HFF-Myc (cell line): ENCODE measurements around the gene ZDHHC22.

ENCODE experiments used
- DNase-seq: peaks from one replicate; pipeline ENCODE4 v3.0.0-alpha.2; 2011; ENCODE audit warnings: low read depth; ENCODE audit errors: extremely low read depth
- H3K4me3 ChIP-seq: replicated peaks from 2 replicates; pipeline ENCODE4 v1.5.1; 2011; ENCODE audit warnings: low read depth, mild to moderate bottlenecking, control low read depth, low read length
- TF ChIP-seq, protein P1 (sequence below): IDR thresholded peaks from 2 replicates; pipeline ENCODE4 v1.5.1; 2012; ENCODE audit warnings: mild to moderate bottlenecking, low read depth, low read length, control low read depth; ENCODE audit errors: missing control alignments

Gene ZDHHC22

GRCh38 chr14:77088645-77089044 is 52.9 kb downstream of the ZDHHC22 start:
- TF ChIP-seq, protein P1, sequence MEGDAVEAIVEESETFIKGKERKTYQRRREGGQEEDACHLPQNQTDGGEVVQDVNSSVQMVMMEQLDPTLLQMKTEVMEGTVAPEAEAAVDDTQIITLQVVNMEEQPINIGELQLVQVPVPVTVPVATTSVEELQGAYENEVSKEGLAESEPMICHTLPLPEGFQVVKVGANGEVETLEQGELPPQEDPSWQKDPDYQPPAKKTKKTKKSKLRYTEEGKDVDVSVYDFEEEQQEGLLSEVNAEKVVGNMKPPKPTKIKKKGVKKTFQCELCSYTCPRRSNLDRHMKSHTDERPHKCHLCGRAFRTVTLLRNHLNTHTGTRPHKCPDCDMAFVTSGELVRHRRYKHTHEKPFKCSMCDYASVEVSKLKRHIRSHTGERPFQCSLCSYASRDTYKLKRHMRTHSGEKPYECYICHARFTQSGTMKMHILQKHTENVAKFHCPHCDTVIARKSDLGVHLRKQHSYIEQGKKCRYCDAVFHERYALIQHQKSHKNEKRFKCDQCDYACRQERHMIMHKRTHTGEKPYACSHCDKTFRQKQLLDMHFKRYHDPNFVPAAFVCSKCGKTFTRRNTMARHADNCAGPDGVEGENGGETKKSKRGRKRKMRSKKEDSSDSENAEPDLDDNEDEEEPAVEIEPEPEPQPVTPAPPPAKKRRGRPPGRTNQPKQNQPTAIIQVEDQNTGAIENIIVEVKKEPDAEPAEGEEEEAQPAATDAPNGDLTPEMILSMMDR = no peak
- no peak for DNase-seq
- no peak overlapping the region for H3K4me3 ChIP-seq

DNA sequence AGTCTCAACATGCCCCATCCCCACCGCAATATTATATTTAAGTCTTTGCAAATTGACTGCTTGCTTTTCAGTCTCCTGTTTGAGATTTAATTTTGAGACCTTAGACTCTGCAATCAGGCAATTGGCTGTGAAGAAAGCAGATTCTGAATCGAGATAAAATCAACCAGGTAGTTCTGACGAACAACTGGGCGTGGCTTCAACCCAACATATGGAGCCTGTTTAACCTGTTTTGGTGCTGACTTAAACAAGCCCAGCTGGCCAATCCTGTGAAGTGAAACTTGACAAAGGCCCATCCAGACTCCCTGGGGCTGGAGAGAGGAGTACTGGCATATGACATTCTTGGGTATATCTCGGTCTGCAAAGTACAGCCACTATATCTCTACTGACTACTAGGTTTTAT is 53.4 kb downstream of the ZDHHC22 start:
- TF ChIP-seq, protein P1 = no peak
- H3K4me3 ChIP-seq = no peak overlapping the region
- no peak for DNase-seq

GRCh38 chr14:77087631-77088030 is 54.0 kb downstream of the ZDHHC22 start:
- no peak overlapping the region for H3K4me3 ChIP-seq
- TF ChIP-seq, protein P1 = no peak
- DNase-seq = no peak

- TF ChIP-seq, protein P1 = no peak
- H3K4me3 ChIP-seq = no peak overlapping the region
- no peak for DNase-seq
Observed at GRCh38 chr14:77086951-77087350, 54.6 kb downstream of the ZDHHC22 start.

DNA sequence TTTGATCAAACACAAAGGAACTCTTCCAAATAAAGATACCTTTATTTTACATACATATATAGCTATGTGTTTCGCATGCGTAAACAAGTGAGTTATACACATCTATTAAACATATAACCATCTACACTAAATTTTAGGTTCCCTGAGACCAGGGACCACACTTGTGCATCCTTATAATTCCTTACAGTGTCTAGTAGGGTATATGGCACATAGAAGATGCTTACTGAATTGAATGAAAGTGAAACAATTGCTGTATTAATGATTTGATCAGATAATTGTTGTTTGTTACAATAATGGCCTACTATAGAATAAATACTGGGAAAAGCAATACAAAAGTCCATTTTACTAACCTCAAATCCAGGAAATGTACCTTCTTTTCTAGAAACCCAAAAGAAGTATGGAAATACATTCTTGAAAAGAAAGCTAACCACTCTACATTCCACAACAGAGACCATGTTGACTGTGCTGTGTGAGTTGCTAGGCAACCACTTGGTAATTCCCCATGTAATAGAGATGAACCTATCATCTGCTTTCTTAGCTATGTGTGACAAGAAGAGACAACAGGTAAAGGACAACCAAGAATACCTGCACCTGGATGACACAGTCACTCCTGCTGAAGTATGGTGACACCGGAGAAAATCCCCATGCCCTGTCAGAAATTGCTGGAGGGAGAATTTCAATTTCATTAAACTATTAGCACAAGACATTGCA is 55.4 kb downstream of the ZDHHC22 start:
- no peak for DNase-seq
- TF ChIP-seq, protein P1 = no peak
- H3K4me3 ChIP-seq = no peak overlapping the region

DNA sequence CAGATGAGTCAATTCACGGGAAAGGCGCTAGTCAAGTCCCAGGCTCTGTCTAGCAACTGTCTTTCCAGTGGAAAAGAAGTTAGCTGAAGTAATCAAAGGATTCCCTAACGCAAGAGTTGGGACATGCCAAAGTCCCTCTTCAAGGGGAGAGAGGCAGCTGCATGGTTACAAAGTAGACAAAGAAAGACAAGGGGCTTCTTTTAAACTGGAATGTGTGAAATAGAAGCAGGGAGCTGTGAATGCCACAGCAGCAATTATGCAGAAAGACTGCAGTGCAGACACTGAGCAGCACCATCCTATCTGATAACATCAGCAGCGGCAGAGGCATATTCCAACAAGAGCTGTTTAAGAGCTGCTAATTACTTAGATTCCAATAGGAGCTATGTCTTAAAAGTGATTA is 56.1 kb downstream of the ZDHHC22 start:
- TF ChIP-seq, protein P1 = no peak
- H3K4me3 ChIP-seq = no peak overlapping the region
- no peak for DNase-seq

DNA sequence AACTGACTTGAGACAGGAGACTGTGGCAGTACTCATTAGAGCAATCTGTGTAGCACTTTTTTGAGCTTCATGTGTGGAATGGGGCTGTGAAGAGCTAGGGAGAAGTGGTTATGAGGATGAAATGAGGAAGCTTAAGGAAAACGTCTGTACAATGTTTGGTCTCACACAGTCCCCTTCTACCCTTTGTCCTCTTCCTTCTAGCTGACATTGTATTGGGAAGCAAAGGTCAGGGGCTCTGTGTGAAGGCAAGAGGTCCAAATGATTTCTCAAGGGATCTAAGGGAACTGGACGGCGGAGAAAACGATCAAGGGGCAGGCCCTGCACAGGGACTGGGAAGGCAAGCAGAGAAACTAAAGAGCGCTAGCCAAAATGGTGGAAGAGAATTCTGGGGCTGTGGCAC is 56.6 kb downstream of the ZDHHC22 start:
- no peak overlapping the region for H3K4me3 ChIP-seq
- DNase-seq = no peak
- TF ChIP-seq, protein P1 = no peak
